Hypothalamus (tissue), 51 donors: ENCODE data around the gene AKT1.
A peak's percentile ranks its signal among the peaks of the same experiment; 100 is the strongest.
"Not testable (repeated sequence)": the region's sequence is repeated elsewhere in the genome, so short reads cannot be mapped to it uniquely, and the experiment has no call there.

Experiments
- DNase-seq, 51 donors: peaks; one replicate each; lab custom pipeline; 2025; lab: John Stamatoyannopoulos, UW

Gene AKT1

DNA sequence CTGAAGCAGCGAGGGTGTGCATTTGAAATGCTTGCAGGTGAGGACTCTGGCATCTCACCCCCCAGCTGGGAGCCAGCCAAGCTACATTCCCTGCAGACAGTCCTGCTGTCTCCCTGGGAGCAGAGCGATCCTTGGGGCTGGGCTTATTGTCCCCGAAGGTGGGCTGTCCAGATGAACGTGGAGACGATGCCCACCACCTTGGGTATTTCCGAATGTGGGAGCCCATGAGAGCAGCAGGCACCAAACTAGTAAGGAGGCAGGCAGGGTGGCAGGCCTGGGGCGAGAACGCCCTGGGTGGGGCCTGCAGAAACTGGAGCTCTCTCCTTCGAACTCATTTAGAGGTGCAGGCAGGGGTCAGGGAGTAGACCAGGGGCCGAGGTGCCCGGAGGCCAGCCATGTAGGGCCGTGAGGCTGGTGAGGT is 23.8 kb upstream of the AKT1 start:
- no peak for DNase-seq

DNA sequence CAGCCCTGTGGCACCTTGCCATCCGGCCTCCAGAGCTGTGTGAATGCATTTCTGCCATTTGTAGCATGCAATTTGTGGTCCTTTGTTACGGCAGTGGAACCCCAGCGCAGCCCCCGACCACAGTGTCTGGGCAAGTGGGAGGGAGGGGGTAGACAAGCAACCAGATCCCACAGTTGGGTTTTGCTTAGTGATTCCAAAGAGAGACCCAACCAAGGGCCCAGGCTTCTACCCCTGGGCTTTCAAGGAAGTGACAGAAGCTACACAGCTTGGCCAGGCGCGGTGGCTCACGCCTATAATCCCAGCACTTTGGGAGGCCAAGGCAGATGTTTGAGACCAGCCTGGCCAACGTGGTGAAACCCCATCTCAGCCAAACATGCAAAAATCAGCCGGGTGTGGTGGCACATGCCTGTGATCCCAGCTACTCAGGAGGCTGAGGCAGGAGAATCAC is 23.2 kb upstream of the AKT1 start:
- no peak for DNase-seq

DNA sequence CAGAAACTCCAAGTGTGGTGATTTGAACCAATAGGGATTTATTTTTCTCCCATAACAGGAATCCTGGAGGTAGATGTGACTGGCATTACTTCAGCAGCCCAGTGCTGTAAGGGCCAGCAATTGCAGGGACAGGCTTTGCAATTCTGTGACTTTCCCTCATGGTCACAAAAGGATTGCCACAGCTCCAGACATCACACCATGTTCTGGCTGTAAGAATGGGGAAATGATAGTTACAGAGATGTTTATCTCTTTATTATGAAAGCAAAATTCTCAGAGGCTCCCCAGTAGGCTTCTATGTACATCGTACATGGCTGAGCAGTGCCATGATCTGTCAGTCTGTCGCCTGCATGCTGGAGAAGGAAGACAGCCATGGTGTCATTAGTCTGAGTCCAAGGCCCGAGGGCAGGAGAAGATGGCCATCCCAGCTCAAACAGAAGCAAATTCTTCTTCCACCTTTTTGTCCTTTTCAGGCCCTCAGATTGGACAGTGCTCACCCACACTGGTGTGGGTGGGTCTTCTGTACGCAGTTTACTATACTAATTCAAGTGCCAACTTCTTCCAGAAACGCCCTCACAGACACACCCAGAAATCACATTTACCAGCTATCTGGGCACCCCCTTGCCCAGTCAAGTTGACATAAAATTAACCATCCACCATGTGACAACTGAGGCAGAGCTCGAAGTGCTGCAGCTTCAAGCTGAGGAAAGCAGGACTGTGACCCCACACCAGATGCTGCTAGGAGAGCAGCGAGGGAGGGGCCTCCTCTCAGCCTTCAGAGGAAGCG is 22.6 kb upstream of the AKT1 start:
- no peak for DNase-seq

DNA sequence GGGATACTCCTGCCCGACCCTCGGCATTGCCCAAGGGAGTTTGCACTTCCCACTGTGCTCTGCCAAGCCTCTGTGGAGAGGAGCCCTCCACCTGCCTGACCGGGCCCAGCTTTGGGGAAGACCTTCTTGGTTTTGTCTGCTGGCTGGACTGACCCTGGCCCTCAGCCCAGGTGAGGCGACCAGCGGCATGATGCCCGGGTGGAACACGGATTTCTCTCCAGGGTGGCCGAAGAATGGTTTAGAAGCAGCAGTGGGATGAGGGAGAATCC is 21.0 kb upstream of the AKT1 start:
- DNase-seq, result no peak

DNA sequence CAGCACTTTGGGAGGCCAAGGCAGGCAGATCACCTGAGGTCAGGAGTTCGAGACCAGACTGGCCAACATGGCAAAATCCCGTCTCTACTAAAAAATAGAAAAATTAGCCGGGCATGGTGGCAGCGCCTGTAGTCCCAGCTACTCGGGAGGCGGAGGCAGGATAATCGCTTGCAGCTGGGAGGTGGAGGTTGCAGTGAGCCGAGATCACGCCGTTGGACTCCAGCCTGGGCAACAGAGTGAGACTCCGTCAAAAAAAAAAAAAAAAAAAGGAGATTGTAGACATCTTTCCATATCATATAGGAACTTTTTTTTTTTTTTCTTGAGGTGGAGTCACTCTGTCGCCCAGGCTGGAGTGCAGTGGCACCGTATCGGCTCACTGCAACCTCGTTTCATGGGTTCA is 19.2 kb upstream of the AKT1 start:
- DNase-seq, result not testable (repeated sequence)

DNA sequence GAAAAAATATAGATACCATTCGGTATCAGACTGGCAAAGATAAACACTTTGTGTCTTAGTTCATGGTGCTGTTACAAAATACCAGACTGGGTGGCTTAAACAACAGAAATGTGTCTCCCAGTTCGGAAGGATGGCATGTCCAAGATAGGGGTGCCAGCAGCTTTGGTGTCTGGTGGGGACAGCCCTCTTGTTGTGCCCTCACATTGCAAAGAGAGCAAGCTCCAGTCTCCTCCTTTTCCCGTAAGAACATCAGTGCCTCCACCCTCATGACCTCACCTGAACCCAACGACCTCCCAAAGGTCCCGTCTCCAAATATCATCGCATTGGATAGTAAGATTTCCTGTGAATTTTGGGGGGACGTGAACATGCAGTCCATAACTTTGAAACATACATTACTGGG is 17.7 kb upstream of the AKT1 start:
- no peak for DNase-seq

DNA sequence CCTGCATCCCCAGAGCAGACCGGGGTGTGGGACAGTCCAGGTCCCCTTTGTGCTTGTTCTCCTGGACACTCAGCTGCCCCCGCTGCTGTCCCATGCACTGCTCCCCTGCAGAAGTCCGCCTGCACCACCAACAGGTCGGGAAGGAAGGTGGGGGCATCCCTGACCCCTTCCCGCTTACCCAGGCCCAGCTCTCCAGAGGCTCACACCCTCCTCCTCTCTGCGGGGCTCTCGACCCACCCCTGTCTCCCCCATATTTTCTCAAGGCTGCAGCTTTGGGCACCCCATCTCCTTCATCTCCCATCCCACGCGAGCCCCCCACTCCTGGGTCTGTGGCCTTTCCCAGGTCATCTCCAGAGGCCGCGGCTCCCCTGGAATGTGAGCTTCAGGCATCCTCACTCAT is 14.8 kb upstream of the AKT1 start:
- no peak for DNase-seq

DNA sequence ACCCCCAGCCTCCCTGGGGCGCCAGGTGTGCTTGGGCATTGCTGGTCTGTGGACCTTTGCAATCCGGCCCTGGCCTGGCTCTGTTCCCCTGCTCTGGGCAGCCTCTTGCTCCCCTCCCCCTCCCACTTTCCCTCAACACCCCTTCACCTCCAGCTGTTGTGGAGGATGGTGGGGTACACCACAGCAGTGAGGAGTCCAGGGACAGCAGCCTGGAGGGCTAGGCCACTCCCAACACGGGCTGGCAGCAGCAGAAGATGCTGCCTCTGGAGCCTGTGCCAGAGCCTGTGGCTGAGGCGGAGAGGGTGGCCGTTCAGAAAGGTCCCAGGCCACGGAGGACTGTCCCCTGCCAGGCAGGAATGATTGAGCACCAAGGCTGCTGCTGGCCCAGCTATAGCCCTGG is 12.9 kb upstream of the AKT1 start:
- no peak for DNase-seq

DNA sequence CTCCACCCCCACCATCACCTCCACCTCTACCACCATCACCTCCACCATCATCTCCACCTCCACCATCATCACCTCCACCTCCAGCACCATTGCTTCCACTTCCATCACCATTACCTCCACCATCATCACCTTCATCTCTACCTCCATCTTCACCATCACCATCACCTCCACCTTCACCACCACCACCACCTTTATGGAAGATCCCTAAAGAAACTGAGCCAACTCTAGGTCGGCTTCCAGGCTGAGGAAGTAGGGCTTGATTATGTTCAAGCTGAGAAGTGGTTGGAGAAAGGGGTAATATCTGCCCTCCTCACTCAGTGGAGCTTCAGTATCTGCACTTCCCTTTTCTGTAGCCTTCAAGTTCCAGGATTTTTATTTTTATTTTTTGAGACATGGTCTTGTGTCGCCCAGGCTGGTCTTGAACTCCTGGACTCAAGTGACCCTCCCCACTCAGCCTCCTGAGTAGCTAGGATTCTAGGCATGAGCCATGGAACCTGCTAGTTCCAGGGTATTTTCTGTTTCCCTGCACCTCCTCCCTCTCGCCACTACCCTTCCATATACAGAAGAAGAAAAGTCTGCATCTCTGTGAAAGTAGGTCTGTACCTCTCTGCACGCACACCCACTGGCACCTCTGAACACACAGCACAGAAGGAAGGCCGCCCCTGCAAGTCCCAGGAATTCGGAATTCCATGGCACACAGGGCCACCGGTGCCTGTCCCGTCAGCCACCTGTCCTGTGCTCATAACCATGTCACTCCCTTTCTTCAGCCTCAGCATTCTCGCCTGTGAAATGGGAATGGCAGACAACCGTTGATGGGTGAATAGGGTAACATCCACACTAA is 11.3 kb upstream of the AKT1 start:
- no peak for DNase-seq

DNA sequence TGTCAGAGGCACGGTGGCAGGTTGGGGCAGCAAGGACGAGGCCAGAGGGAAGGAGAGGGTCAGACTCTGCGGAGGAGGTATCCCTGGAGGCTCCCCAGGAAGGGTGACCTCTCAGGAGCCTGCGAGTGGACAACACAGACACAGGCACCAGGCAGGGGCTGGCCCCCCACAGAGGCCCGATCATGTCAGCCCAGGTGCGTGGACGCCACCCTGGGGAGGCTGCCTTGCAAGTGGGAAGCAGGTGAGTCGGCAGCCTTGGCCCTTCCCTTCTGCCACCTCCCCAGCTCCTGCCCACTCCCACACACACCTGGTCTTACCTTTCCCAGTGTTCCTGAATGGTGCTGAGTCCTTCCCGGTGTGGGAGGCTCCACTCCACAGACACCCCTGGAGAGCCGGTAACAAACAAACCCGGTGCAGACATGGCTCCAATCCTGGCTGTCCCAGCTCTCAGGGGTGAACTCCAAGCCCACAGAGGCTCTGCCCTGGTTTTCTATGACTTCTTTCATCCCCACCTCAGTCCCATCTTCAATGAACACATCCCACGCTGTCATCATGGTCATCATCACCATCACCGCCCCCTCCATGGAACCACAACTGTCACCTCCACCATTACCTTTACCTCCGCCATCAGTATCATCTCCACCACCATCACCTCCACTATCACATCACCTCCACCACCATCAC is 10.5 kb upstream of the AKT1 start:
- DNase-seq, result no peak

DNA sequence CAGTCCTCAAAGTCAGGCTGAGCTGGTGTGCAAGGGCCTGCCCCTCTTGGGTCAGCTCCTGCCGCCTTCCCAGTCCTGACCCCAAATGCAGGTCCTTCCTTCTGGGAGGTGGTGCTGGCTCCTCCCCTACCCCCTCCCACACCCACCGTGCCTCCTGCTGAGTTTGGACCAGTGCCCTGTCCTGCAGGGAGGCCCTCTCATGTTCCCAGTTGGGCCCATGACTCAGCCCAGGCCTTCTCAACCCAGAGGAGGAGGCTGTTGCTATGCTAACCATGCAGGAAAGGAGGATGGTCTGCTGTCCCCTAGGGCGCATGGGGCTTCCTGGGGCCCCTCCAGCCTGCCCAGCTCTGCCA is 9.8 kb upstream of the AKT1 start:
- DNase-seq, result peak in 1 of 51 donors; percentile 28

DNA sequence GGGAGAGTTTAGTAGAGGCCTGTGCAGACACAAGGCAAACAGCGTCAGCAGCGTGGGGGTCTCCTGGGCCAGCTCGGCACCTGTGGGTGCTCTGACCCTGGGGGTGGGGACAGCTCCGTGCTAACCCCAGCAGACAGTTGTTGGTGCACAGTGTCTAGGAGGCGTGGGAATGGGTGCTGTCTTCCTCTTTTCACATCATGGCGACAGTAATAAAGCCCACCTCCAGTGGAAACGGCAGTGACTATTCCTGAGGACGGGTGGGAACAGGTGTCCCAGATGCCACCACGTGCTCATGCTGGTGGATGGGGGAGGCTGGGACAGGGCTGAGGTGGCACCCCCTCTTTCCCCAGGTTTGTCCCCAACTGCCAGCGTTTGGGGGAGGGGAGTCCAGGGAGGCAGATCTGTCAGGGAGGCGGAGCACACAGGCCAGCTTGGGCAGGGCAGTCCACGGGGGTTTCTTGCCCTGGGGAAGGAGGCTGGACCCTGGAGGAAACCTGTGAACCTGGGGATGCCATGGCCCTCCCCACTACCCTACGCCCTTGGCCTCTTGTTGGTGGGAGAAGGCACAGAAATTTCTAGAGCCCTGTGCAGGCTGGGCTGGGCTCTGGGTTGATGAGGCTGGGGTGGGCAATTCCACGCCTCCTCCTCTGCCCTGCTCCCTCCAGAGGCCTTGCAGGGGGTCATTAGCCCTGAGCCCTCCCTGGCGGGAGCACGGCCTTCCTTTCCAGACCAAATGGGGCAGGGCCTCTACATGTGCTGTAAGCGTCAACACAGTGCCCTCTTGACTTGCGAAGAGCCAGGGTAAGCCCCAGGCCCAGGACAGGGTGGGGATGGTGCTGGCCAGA is 9.2 kb upstream of the AKT1 start:
- no peak for DNase-seq

DNA sequence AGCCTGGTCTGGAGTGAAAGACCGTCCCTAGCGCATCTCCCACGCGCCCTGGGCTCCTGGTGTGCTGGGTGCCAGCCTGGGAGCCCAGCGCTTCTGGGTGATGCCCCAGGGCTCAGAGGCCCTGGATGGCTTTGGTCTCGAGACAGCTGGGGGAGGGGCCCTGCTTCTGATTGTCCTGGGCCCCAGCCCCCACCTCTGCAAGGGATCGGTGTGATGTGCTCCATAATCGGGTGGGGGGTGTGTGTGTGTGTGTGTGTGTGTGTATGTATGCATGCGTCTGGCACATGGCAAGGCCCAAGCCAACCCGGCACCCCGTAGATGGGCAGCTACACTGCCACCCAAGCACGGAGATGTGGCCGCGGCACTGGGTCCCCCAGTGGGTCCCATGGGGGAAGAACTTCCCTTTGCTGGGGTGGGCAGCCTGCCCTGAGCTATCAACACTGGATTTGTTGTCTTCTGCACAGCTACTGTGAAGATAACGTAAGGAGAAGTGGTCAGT is 8.4 kb upstream of the AKT1 start:
- no peak for DNase-seq

DNA sequence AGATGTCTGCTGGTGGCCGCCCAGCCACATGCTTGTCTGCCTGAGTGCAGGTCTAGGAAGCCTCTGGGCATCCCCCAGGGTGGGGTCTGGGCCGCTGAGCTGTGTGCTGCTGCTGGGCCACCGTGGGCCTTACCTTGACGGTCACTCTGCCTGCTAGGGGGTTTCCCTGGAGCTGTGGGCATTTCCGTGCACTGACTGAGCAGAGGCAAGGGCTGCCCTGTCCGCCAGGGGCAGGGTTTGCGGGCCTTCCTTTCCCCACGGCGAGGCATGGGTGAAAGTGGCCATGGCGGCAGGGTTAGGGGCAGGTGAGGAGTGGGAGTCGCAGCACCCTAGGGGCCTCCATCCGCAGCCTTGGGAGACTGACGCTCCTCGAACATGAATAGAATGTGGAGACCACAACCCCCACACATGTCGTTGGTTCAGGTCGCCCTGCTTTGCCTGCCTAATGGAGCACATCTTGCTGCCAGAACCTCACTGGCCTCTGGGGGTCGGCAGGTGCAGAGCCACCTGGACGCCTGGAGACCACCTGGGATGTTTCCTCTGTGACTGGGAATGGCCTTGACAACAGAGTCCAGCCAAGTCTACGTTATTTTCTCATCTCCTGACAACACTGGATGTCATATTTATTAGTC is 7.8 kb upstream of the AKT1 start:
- DNase-seq, result no peak

DNA sequence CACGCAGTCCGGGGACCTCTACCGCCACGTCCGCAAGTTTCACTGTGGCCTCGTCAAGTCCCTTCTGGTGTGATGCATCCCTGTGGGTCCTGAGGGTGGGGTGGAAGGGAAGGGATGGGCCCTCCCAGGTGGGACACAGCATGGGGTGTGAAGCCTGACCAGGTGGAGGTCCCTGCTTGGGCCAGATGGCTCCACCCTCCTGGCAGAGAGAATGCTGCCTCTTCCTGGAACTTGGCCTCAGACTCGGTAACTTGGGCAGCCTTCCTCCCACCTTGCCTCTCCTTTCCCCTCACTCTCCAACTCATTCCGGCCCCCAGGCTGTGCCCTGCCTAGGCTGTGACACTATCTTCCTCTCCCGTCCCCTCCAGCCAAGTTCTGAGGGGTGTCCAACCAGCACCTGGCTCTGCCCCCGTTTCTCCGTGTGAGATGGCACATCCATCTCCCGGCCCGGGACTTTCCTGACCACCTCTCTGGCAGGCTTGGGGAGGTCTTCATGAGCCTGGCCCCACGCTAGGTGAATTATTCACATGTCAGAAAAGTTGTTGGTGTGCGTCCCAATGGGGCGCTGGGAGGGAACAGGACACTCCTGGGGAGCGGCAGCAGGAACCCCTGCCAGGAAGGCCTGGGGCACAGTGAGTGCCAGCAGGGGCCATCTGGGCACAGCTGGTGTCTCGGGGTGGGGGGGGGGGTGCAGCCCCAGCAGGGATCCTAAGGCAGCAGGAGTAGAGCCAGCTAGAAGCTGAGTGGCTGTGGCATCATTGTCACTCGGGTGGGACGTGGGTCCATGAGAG is 7.0 kb upstream of the AKT1 start:
- no peak for DNase-seq

DNA sequence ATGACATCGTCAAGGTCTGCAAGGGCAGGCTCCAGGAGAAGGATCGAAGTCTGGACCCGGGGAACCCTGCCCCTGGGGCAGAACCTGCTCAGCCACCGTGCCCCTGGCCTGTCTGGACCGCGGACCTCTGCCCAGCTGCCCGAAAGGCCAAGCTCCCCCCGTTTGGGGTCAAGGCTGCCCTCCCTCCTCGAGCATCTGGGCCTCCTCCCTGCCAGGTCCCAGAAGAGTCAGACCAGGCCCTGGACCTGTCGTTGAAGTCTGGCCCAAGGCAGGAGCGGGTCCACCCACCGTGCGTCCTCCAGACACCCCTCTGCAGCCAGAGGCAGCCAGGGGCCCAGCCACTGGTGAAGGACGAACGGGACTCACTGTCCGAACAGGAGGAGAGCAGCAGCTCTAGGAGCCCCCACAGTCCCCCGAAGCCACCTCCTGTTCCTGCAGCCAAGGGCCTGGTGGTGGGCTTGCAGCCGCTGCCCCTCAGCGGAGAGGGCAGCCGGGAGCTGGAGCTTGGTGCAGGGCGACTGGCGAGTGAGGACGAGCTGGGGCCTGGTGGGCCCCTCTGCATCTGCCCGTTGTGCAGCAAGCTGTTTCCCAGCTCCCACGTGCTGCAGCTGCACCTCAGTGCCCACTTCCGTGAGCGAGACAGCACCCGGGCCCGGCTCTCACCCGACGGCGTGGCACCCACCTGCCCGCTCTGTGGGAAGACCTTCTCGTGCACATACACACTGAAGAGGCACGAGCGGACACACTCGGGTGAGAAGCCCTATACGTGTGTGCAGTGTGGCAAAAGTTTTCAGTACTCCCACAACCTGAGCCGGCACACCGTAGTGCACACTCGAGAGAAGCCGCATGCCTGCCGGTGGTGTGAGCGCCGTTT is 6.2 kb upstream of the AKT1 start:
- no peak for DNase-seq

DNA sequence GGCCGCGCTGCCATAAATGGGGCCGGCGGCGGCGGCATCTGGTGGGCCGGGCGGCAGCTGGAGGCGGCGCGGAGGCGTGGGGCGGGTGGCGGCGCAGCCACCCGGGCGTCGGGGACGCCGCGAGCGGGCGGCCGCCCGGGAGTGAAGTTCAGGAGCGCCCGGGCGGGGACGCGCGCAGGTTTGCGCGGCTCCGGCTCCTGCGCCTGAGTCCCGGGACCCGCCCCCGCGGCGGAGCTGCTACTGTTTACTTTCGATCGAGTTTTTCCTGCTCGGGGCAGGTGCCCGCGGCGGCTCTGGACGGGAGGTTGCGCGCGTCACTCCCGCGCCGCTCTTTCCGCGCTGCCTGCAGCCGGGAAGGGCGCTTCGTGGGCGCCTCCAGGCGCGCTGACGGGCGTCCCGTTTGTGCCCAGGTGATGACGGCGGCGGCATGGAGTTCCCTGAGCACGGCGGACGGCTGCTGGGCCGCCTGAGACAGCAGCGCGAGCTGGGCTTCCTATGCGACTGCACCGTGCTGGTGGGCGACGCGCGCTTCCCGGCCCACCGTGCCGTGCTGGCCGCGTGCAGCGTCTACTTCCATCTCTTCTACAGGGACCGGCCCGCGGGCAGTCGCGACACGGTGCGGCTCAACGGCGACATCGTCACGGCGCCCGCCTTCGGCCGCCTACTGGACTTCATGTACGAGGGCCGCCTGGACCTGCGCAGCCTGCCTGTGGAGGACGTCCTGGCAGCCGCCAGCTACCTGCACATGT is 5.4 kb upstream of the AKT1 start, which contains the start of gene ZBTB42:
Gene ZBTB42 (plus strand): TSS at position 331 of the 749 bp plus-strand sequence. CDS start 97 bp downstream, at position 428.
- DNase-seq, result peak in 4 of 51 donors; percentile 33 to 57 (median 50)
